ENCODE results near the gene SDK1.

GRCh38 chr7:4037308-4037707, 736.3 kb downstream of the SDK1 start:
- no peak for TF ChIP-seq ZNF830 (tag by site-specific recombination; IDR thresholded peaks at IDR 0.05; ENCODE audit: low read depth)
- TF ChIP-seq, protein P1, sequence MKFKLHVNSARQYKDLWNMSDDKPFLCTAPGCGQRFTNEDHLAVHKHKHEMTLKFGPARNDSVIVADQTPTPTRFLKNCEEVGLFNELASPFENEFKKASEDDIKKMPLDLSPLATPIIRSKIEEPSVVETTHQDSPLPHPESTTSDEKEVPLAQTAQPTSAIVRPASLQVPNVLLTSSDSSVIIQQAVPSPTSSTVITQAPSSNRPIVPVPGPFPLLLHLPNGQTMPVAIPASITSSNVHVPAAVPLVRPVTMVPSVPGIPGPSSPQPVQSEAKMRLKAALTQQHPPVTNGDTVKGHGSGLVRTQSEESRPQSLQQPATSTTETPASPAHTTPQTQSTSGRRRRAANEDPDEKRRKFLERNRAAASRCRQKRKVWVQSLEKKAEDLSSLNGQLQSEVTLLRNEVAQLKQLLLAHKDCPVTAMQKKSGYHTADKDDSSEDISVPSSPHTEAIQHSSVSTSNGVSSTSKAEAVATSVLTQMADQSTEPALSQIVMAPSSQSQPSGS (tag by site-specific recombination; IDR thresholded peaks at IDR 0.05; ENCODE audit: low read depth) = no peak
- TF ChIP-seq PATZ1 (tag by site-specific recombination; IDR thresholded peaks at IDR 0.05) = no peak
- no peak for TF ChIP-seq ZNF529 (tag by site-specific recombination; IDR thresholded peaks at IDR 0.05; ENCODE audit: insufficient replicate concordance)
- TF ChIP-seq CTCF (tag by site-specific recombination; IDR thresholded peaks at IDR 0.05) = no peak
- TF ChIP-seq ZBTB7A (tag by site-specific recombination; IDR thresholded peaks at IDR 0.05; ENCODE audit: low read depth) = no peak
- TF ChIP-seq KLF16 (tag by site-specific recombination; IDR thresholded peaks at IDR 0.05) = no peak
- TF ChIP-seq ZBTB26 (tag by site-specific recombination; optimal IDR thresholded peaks at IDR 0.05) = no peak
- TF ChIP-seq ZFP3 (tag by site-specific recombination; IDR thresholded peaks at IDR 0.05; ENCODE audit: low read depth) = no peak
- TF ChIP-seq ZNF274 (IDR thresholded peaks at IDR 0.05; ENCODE audit: low read length) = no peak
- TF ChIP-seq ZNF274 (tag by site-specific recombination; IDR thresholded peaks at IDR 0.05; ENCODE audit: borderline replicate concordance) = no peak

Data from HEK293 (cell line).